ENCODE data around the gene CORO1C. TPM values are rescaled to one million over a fixed set of nuclear protein-coding genes. Genes with fewer than 3 reads are reported as not detected.

Gene CORO1C
- total RNA-seq, 1 donor from 2014 or later, result 68.3 TPM

DNA sequence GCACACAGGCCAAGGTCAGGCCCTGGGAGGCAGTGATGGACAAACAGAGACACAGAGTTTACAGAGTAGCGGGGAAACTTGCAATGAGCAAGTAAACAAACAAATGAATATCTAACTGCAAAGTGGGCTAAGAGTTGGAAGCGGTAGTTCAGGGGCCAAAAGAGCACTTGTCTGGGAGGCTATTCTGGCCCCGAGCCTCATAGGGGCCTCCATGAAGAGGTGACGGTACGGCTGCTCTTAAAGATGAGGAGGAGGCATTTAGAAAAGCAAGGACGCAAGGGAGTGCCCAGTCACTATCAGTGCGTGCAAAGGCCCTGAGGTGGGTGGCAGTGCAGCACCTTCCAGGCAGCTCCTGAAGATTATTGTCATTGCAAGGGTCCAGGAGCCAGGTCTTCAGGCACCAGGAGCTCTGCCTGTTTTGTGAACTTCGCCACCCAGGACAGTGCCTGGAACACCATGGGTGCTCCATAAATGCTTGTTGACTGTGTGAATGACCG is 129.1 kb downstream of the CORO1C start:
- intact Hi-C loops (cut with micrococcal nuclease), result no loop called here
- DNase-seq (no peak), ATAC-seq (ENCODE audit: low read depth) (no peak)
- Mint-ChIP-seq H3K36me3 (ENCODE audit: low read depth) (no peaks in the 10 kb centered on the region), H3K9me3 (no peaks in the 10 kb centered on the region), H3K27me3 (no peaks in the 10 kb centered on the region), H3K27ac (no peak overlapping the region), H3K4me1 (no peaks in the 10 kb centered on the region), H3K4me3 (no peak overlapping the region)
- ChIA-PET CTCF (no interaction called here), POLR2A (no interaction called here)
- no peak for TF ChIP-seq CTCF (IDR thresholded peaks at IDR 0.05)

DNA sequence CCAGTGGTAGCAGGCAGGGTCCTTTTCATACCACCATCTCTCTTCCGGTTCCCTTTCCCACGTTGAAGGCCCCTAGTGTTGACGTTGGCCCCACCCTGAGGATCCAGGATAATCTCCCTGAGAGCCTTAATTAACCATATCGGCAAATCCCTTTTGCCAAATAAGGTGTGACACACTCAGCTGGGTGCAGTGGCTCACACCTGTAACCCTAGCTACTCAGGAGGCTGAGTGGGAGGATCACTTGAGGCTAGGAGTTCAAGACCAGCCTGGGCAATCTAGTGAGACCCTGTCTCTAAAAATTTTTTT is 130.7 kb downstream of the CORO1C start:
- no peaks in the 10 kb centered on the region for H3K9me3 Mint-ChIP-seq
- H3K27ac Mint-ChIP-seq, result no peak overlapping the region
- DNase-seq, result no peak
- H3K36me3 Mint-ChIP-seq (ENCODE audit: low read depth), result no peaks in the 10 kb centered on the region
- intact Hi-C loops (cut with micrococcal nuclease), result no loop called here
- ChIA-PET CTCF (no interaction called here), POLR2A (interaction anchor here (0.7 kb wide), 1 partner anchor 18 kb away, joined by 3 read pairs; no protein-coding TSS in a partner anchor)
- no peaks in the 10 kb centered on the region for H3K4me1 Mint-ChIP-seq
- H3K27me3 Mint-ChIP-seq, result no peaks in the 10 kb centered on the region
- no peak for TF ChIP-seq CTCF (IDR thresholded peaks at IDR 0.05)
- no peak for ATAC-seq (ENCODE audit: low read depth)
- no peak overlapping the region for H3K4me3 Mint-ChIP-seq

- Mint-ChIP-seq H3K4me1 (no peaks in the 10 kb centered on the region), H3K27ac (no peak overlapping the region), H3K4me3 (no peak overlapping the region), H3K27me3 (no peaks in the 10 kb centered on the region), H3K9me3 (no peaks in the 10 kb centered on the region), H3K36me3 (ENCODE audit: low read depth) (no peaks in the 10 kb centered on the region)
- ChIA-PET CTCF (no interaction called here), POLR2A (interaction anchor here (0.7 kb wide), 1 partner anchor 18 kb away, joined by 3 read pairs; no protein-coding TSS in a partner anchor)
- intact Hi-C loops (cut with micrococcal nuclease), result no loop called here
- no peak for ATAC-seq (ENCODE audit: low read depth)
- DNase-seq, result no peak
- no peak for TF ChIP-seq CTCF (IDR thresholded peaks at IDR 0.05)
These were observed 131.2 kb downstream of the CORO1C start for GRCh38 chr12:108599948-108600701.

DNA sequence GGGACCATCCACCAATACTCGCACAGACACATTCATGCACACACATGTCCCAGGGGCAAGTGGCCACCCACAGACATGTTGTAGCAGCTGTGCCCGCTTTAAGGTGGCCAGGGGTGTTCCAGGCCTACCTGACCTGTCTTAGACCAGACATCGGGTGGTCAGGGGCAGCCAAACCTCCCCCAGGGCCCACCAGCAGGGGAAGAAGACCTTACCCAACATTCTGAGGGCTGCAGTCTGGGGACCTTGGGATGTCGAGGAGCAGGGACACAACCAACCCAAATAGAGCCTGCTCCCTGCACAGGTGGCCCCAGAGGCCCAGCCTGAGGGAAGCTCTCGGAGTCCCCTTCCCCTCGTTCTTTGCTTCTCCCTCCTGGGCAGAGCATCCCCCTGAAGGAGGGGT is 131.8 kb downstream of the CORO1C start:
- ATAC-seq (ENCODE audit: low read depth), result no peak
- Mint-ChIP-seq H3K4me1 (no peaks in the 10 kb centered on the region), H3K27me3 (no peaks in the 10 kb centered on the region), H3K9me3 (no peaks in the 10 kb centered on the region), H3K36me3 (ENCODE audit: low read depth) (no peaks in the 10 kb centered on the region), H3K4me3 (no peak overlapping the region), H3K27ac (no peak overlapping the region)
- POLR2A ChIA-PET, result no interaction called here
- intact Hi-C loops (cut with micrococcal nuclease), result no loop called here
- no peak for TF ChIP-seq CTCF (IDR thresholded peaks at IDR 0.05)
- DNase-seq, result no peak
- CTCF ChIA-PET, result no interaction called here

- POLR2A ChIA-PET, result no interaction called here
These were observed 132.6 kb downstream of the CORO1C start for GRCh38 chr12:108598553-108599250.

More at GRCh38 chr12:108598553-108599250, 132.6 kb downstream of the CORO1C start:
- H3K27ac Mint-ChIP-seq, result no peak overlapping the region
- no peak for TF ChIP-seq CTCF (IDR thresholded peaks at IDR 0.05)
- H3K4me1 Mint-ChIP-seq, result no peaks in the 10 kb centered on the region
- ATAC-seq (ENCODE audit: low read depth), result no peak
- intact Hi-C loops (cut with micrococcal nuclease), result no loop called here
- no peaks in the 10 kb centered on the region for H3K36me3 Mint-ChIP-seq (ENCODE audit: low read depth)
- H3K4me3 Mint-ChIP-seq, result no peak overlapping the region
- no peaks in the 10 kb centered on the region for H3K9me3 Mint-ChIP-seq
- CTCF ChIA-PET, result no interaction called here
- no peaks in the 10 kb centered on the region for H3K27me3 Mint-ChIP-seq
- no peak for DNase-seq
